AG04449 (cell line): Measurements from ENCODE around the gene TUBD1.

ENCODE experiments used
- CTCF ChIA-PET: fragments of 350-600 bp; formaldehyde crosslinking; extraction: SDS; loops from one replicate; lab custom pipeline; 2021; ENCODE audit warnings: antibody characterized with exemption; lab: Yijun Ruan, JAX
- POLR2A ChIA-PET: fragments of 400-600, 350-600 bp; formaldehyde crosslinking; extraction: SDS; loops from one replicate; lab custom pipeline; 2020; ENCODE audit warnings: antibody characterized with exemption, inconsistent platforms; lab: Yijun Ruan, JAX
- DNase-seq: peaks from one replicate; pipeline ENCODE4 v3.0.0-alpha.2; 2010; ENCODE audit warnings: low read depth, low spot score
- H3K4me3 ChIP-seq: 2 replicates; pipeline ENCODE4 v1.5.1; 2011; ENCODE audit warnings: low read depth, mild to moderate bottlenecking, control low read depth, low read length
- CTCF ChIP-seq: IDR thresholded peaks from one replicate; pipeline ENCODE4 v1.5.1; 2011; ENCODE audit warnings: mild to moderate bottlenecking, moderate library complexity, low read length, control low read depth, inconsistent platforms; ENCODE audit not compliant: insufficient read depth; ENCODE audit errors: missing control alignments

The TUBD1 gene

GRCh38 chr17:59827721-59828477 is 64.8 kb downstream of the TUBD1 start:
- no peak overlapping the region for H3K4me3 ChIP-seq
- CTCF ChIA-PET: interaction anchor here (0.6 to 2.3 kb wide), 5 partner anchors 8 to 80 kb away, joined by 3 to 8 read pairs (median 3); no protein-coding TSS in a partner anchor
- DNase-seq: no peak
- POLR2A ChIA-PET: interaction anchor here (0.6 to 5.3 kb wide), 4 partner anchors 8 to 73 kb away, joined by 4 to 98 read pairs (median 6); no protein-coding TSS in a partner anchor
- no peak for TF ChIP-seq CTCF

GRCh38 chr17:59826706-59827453 is 65.9 kb downstream of the TUBD1 start:
- no peak overlapping the region for H3K4me3 ChIP-seq
- ChIA-PET POLR2A (interaction anchor here (1.0 to 5.3 kb wide), 4 partner anchors 7 to 72 kb away, joined by 3 to 98 read pairs (median 6); no protein-coding TSS in a partner anchor), CTCF (interaction anchor here (0.9 to 1.3 kb wide), 2 partner anchors 75 to 79 kb away, joined by 3 to 4 read pairs; no protein-coding TSS in a partner anchor)
- TF ChIP-seq CTCF: no peak
- no peak for DNase-seq

- TF ChIP-seq CTCF: no peak
- POLR2A ChIA-PET: interaction anchor here (0.7 to 1.0 kb wide), 3 partner anchors 12 to 39 kb away, joined by 3 to 14 read pairs (median 3); no protein-coding TSS in a partner anchor
- CTCF ChIA-PET: interaction anchor here (1.3 to 1.5 kb wide), 2 partner anchors 18 to 34 kb away, joined by 3 to 4 read pairs; no protein-coding TSS in a partner anchor
- no peak for DNase-seq
- H3K4me3 ChIP-seq: no peak overlapping the region
Observed at GRCh38 chr17:59825533-59826322, 67.0 kb downstream of the TUBD1 start.

GRCh38 chr17:59815965-59816364 is 76.8 kb downstream of the TUBD1 start:
- no peak overlapping the region for H3K4me3 ChIP-seq
- POLR2A ChIA-PET: no interaction called here
- DNase-seq: no peak
- CTCF ChIA-PET: interaction anchor here (1.1 kb wide), 2 partner anchors 61 to 63 kb away, joined by 3 to 4 read pairs; no protein-coding TSS in a partner anchor
- no peak for TF ChIP-seq CTCF

- POLR2A ChIA-PET: interaction anchor here (0.7 kb wide), 1 partner anchor 23 kb away, joined by 3 read pairs; no protein-coding TSS in a partner anchor
- no peak for TF ChIP-seq CTCF
- no peak overlapping the region for H3K4me3 ChIP-seq
- CTCF ChIA-PET: no interaction called here
- no peak for DNase-seq
Observed at GRCh38 chr17:59814685-59815084, 78.1 kb downstream of the TUBD1 start.
